Measurements from ENCODE around the gene DPP6. TPM values are rescaled to one million over a fixed set of nuclear protein-coding genes. Genes with fewer than 3 reads are reported as not detected.

Gene DPP6
- total and polyA plus RNA-seq, 9 of the 15 experiments (the other 6 are each of a cell fraction or from before 2014, with no cell fraction given): not detected

DNA sequence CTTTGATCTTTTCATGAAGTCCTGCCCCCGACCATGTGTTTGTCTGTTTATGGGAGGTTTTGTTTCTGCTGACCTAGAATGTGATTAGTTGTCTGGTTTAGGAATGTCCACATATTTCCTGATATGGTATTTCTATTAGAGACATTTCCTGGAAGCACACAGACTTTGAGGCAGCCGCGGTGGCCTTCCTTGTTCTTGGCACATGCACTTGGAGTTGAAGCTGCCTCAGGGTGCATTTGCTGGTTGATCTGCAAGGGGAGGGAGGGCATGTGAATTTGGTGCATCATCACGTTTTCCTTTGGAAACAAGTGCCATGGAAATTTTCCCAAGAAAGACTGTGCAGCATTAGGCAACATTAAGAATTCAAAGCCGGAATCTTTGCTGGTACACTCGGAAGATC lies 622.0 kb downstream of the DPP6 start:
- ChIA-PET POLR2A (interaction anchor here (0.7 kb wide), 1 partner anchor 798 kb away, joined by 3 read pairs; no protein-coding TSS in a partner anchor), CTCF (ENCODE audit: low intra/inter-chr PET ratio) (no interaction called here)
- Histone ChIP-seq H3K9ac (ENCODE audit: insufficient read depth in 1 of 2, low read depth in 2 of 2, low read length in 2 of 2) (no peak overlapping the region; a peak in 1 of 4 replicates), H3K36me3 (ENCODE audit: control insufficient read depth, insufficient read depth, low read length) (peaks cover 9% of the 10 kb centered on the region; the same call in 2 of the 3 replicates), H3K4me2 (ENCODE audit: insufficient read depth, low read length) (no peak overlapping the region), H3K4me1 (replicated peaks in 1 of 2; ENCODE audit: control insufficient read depth in 2 of 2, insufficient read depth in 2 of 2, low read length in 2 of 2) (peaks cover 32 to 53% of the 10 kb centered on the region in 2 experiments), H2AFZ (ENCODE audit: low read depth, low read length) (no peak overlapping the region), H3K27ac (ENCODE audit: extremely low read depth, low read depth, low read length) (no peak overlapping the region), H3K4me3 (no peak overlapping the region), H3K79me2 (ENCODE audit: control insufficient read depth, insufficient read depth, low read length) (peaks cover 11% of the 10 kb centered on the region; the same call in 2 of the 3 replicates), H3K9me3 (replicated peaks; ENCODE audit: control insufficient read depth, insufficient read depth, low read depth, low read length) (peaks cover 10% of the 10 kb centered on the region), H3K27me3 (ENCODE audit: control insufficient read depth in 2 of 2, insufficient read depth in 2 of 2, low read length in 2 of 2) (no peaks in the 10 kb centered on the region), H3K9me1 (ENCODE audit: control insufficient read depth, insufficient read depth, low read length) (no peaks in the 10 kb centered on the region), H4K20me1 (replicated peaks; ENCODE audit: control insufficient read depth, insufficient read depth, low read length) (no peaks in the 10 kb centered on the region)
- ATAC-seq: no peak
- FAIRE-seq: no peak
- DNase-seq (ENCODE audit: extremely low read depth in 1 of 4, low spot score in 3 of 4): no peak
- 71% methylated on average over 6 of the region's 6 CpGs for WGBS (ENCODE audit: insufficient coverage, low coverage, missing lambda C conversion rate)
- intact Hi-C loops (cut with micrococcal nuclease): no loop called here
- in situ Hi-C loops (cut with MboI): no loop called here
- BruUV-seq (replicated peaks): no TSS peak
- no peak for TF ChIP-seq SIX5 (IDR thresholded peaks at IDR 0.05; ENCODE audit: borderline replicate concordance in 1 of 2, insufficient read depth in 1 of 2, low read depth in 1 of 2, low read length in 2 of 2)
- TF ChIP-seq, protein P1, sequence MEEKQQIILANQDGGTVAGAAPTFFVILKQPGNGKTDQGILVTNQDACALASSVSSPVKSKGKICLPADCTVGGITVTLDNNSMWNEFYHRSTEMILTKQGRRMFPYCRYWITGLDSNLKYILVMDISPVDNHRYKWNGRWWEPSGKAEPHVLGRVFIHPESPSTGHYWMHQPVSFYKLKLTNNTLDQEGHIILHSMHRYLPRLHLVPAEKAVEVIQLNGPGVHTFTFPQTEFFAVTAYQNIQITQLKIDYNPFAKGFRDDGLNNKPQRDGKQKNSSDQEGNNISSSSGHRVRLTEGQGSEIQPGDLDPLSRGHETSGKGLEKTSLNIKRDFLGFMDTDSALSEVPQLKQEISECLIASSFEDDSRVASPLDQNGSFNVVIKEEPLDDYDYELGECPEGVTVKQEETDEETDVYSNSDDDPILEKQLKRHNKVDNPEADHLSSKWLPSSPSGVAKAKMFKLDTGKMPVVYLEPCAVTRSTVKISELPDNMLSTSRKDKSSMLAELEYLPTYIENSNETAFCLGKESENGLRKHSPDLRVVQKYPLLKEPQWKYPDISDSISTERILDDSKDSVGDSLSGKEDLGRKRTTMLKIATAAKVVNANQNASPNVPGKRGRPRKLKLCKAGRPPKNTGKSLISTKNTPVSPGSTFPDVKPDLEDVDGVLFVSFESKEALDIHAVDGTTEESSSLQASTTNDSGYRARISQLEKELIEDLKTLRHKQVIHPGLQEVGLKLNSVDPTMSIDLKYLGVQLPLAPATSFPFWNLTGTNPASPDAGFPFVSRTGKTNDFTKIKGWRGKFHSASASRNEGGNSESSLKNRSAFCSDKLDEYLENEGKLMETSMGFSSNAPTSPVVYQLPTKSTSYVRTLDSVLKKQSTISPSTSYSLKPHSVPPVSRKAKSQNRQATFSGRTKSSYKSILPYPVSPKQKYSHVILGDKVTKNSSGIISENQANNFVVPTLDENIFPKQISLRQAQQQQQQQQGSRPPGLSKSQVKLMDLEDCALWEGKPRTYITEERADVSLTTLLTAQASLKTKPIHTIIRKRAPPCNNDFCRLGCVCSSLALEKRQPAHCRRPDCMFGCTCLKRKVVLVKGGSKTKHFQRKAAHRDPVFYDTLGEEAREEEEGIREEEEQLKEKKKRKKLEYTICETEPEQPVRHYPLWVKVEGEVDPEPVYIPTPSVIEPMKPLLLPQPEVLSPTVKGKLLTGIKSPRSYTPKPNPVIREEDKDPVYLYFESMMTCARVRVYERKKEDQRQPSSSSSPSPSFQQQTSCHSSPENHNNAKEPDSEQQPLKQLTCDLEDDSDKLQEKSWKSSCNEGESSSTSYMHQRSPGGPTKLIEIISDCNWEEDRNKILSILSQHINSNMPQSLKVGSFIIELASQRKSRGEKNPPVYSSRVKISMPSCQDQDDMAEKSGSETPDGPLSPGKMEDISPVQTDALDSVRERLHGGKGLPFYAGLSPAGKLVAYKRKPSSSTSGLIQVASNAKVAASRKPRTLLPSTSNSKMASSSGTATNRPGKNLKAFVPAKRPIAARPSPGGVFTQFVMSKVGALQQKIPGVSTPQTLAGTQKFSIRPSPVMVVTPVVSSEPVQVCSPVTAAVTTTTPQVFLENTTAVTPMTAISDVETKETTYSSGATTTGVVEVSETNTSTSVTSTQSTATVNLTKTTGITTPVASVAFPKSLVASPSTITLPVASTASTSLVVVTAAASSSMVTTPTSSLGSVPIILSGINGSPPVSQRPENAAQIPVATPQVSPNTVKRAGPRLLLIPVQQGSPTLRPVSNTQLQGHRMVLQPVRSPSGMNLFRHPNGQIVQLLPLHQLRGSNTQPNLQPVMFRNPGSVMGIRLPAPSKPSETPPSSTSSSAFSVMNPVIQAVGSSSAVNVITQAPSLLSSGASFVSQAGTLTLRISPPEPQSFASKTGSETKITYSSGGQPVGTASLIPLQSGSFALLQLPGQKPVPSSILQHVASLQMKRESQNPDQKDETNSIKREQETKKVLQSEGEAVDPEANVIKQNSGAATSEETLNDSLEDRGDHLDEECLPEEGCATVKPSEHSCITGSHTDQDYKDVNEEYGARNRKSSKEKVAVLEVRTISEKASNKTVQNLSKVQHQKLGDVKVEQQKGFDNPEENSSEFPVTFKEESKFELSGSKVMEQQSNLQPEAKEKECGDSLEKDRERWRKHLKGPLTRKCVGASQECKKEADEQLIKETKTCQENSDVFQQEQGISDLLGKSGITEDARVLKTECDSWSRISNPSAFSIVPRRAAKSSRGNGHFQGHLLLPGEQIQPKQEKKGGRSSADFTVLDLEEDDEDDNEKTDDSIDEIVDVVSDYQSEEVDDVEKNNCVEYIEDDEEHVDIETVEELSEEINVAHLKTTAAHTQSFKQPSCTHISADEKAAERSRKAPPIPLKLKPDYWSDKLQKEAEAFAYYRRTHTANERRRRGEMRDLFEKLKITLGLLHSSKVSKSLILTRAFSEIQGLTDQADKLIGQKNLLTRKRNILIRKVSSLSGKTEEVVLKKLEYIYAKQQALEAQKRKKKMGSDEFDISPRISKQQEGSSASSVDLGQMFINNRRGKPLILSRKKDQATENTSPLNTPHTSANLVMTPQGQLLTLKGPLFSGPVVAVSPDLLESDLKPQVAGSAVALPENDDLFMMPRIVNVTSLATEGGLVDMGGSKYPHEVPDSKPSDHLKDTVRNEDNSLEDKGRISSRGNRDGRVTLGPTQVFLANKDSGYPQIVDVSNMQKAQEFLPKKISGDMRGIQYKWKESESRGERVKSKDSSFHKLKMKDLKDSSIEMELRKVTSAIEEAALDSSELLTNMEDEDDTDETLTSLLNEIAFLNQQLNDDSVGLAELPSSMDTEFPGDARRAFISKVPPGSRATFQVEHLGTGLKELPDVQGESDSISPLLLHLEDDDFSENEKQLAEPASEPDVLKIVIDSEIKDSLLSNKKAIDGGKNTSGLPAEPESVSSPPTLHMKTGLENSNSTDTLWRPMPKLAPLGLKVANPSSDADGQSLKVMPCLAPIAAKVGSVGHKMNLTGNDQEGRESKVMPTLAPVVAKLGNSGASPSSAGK (IDR thresholded peaks at IDR 0.05): peak; percentile 71
- TF ChIP-seq EZH2 (IDR thresholded peaks at IDR 0.05; ENCODE audit: borderline replicate concordance, low read depth, low read length): no peak
- TF ChIP-seq TARDBP (IDR thresholded peaks at IDR 0.05): no peak
- no peak for TF ChIP-seq ARHGAP35 (IDR thresholded peaks at IDR 0.05; ENCODE audit: partially characterized antibody)
- no peak for TF ChIP-seq SMARCB1 (IDR thresholded peaks at IDR 0.05; ENCODE audit: insufficient read length, low read depth)
- TF ChIP-seq ZNF197 (CRISPR knock-in tag; IDR thresholded peaks at IDR 0.05; ENCODE audit: low read depth): no peak
- peak; percentile 26; the same call in 1 of the 2 replicates for TF ChIP-seq L3MBTL2 (IDR thresholded peaks at IDR 0.05)
- no peak for TF ChIP-seq TAF1 (IDR thresholded peaks at IDR 0.05; ENCODE audit: control insufficient read depth, extremely low read depth, insufficient read depth, low read length, severe bottlenecking)
- TF ChIP-seq ZNF324 (CRISPR knock-in tag; IDR thresholded peaks at IDR 0.05): no peak
- no peak for TF ChIP-seq SIN3A (IDR thresholded peaks at IDR 0.05; ENCODE audit: borderline replicate concordance in 2 of 2, control insufficient read depth in 1 of 2, low read depth in 2 of 2, low read length in 2 of 2)
- TF ChIP-seq MAFG (tag; conservative IDR thresholded peaks at IDR 0.05): no peak
